Keratinocyte (primary cell): ENCODE results near the gene TPSAB1. TPM values are rescaled to one million over a fixed set of nuclear protein-coding genes. Genes with fewer than 3 reads are reported as not detected.

Source experiments
- DNase-seq: peaks from one replicate; pipeline ENCODE4 v3.0.0-alpha.2; 2011; ENCODE audit warnings: low read depth, missing footprints, low spot score
- FAIRE-seq: peaks from 2 replicates; lab custom pipeline; 2011; peaks lifted over from hg19 to GRCh38; lab: Jason Lieb, UNC
- H2AFZ ChIP-seq: 2 replicates; pipeline ENCODE4 v1.6.0; 2012; ENCODE audit warnings: low read length, control low read depth, inconsistent platforms; ENCODE audit not compliant: control insufficient read depth
- H3K27ac ChIP-seq: 2 replicates; pipeline ENCODE4 v1.5.1; 2011; ENCODE audit warnings: low read length; ENCODE audit not compliant: control insufficient read depth, insufficient read depth
- H3K27me3 ChIP-seq: 3 replicates; pipeline ENCODE4 v1.6.0; 2011; ENCODE audit warnings: low read length; ENCODE audit not compliant: control insufficient read depth, insufficient read depth; ENCODE audit errors: extremely low read depth
- H3K36me3 ChIP-seq, 2 experiments: 2 replicates in 1 of 2; 3 replicates in 1 of 2; pipeline ENCODE4 v1.5.1; 2011; ENCODE audit warnings: low read length in 2 of 2, mild to moderate bottlenecking in 1 of 2; ENCODE audit not compliant: control insufficient read depth in 2 of 2, insufficient read depth in 2 of 2; ENCODE audit errors: extremely low read depth in 1 of 2
- H3K4me1 ChIP-seq: 3 replicates; pipeline ENCODE4 v1.5.1; 2011; ENCODE audit warnings: low read length; ENCODE audit not compliant: control insufficient read depth, insufficient read depth; ENCODE audit errors: extremely low read depth
- H3K4me2 ChIP-seq: 3 replicates; pipeline ENCODE4 v1.6.0; 2011; ENCODE audit warnings: low read depth, low read length; ENCODE audit not compliant: control insufficient read depth, insufficient read depth; ENCODE audit errors: extremely low read depth
- H3K4me3 ChIP-seq, 3 experiments: fragments of 200-600 bp in 1 of 3; sonication (generic) in 1 of 3; 2 replicates in 2 of 3; 3 replicates in 1 of 3; pipeline ENCODE4 v1.5.1; 2011 to 2016; ENCODE audit warnings: low read length in 3 of 3, mild to moderate bottlenecking in 3 of 3, control low read depth in 2 of 3, inconsistent platforms in 1 of 3, low read depth in 1 of 3, mixed read lengths in 1 of 3, mixed run types in 1 of 3, moderate library complexity in 1 of 3; ENCODE audit not compliant: control insufficient read depth in 2 of 3, insufficient read depth in 2 of 3; ENCODE audit errors: extremely low read depth in 1 of 3
- H3K79me2 ChIP-seq: 2 replicates; pipeline ENCODE4 v1.6.0; 2012; ENCODE audit warnings: low read length; ENCODE audit not compliant: control insufficient read depth, insufficient read depth
- H3K9ac ChIP-seq: 3 replicates; pipeline ENCODE4 v1.6.0; 2011; ENCODE audit warnings: low read length; ENCODE audit not compliant: control insufficient read depth, insufficient read depth; ENCODE audit errors: extremely low read depth
- H3K9me1 ChIP-seq: 3 replicates; pipeline ENCODE4 v1.6.0; 2011; ENCODE audit warnings: low read length; ENCODE audit not compliant: control insufficient read depth, insufficient read depth; ENCODE audit errors: extremely low read depth
- H3K9me3 ChIP-seq: 2 replicates; pipeline ENCODE4 v1.5.1; 2012; ENCODE audit warnings: low read depth, low read length; ENCODE audit not compliant: control insufficient read depth
- H4K20me1 ChIP-seq: 3 replicates; pipeline ENCODE4 v1.6.0; 2011; ENCODE audit warnings: low read length; ENCODE audit not compliant: control insufficient read depth, insufficient read depth; ENCODE audit errors: extremely low read depth
- CTCF ChIP-seq, 3 experiments: IDR thresholded peaks in 1 of 3; conservative IDR thresholded peaks in 1 of 3; optimal IDR thresholded peaks in 1 of 3; 2 replicates in 2 of 3; 3 replicates in 1 of 3; pipeline versions ENCODE3 to v1.5.1; 2011; ENCODE audit warnings: low read length in 3 of 3, mild to moderate bottlenecking in 3 of 3, moderate library complexity in 2 of 3, control low read depth in 1 of 3, inconsistent platforms in 1 of 3; ENCODE audit not compliant: insufficient read depth in 2 of 3; ENCODE audit errors: extremely low read depth in 1 of 3
- EZH2 ChIP-seq: IDR thresholded peaks from one replicate; pipeline ENCODE4 v1.6.1; 2012; ENCODE audit warnings: inconsistent platforms, mild to moderate bottlenecking, low read length, moderate library complexity
- dilution Hi-C: fragments of 300-500 bp; cut with MboI; formaldehyde crosslinking; loops from one replicate; pipeline ENCODE4 v1.7.0; 2020; ENCODE audit warnings: low sequenced_read_pairs; ENCODE audit not compliant: extremely low pct_ligation_motif_present
- polyA plus RNA-seq, 5 experiments: library from polyadenylated mRNA; depleted of rRNA in 3 of 5; stranded (reverse) in 3 of 5; stranded (forward) in 1 of 5; unstranded in 1 of 5; fragments of >200 nt; gene quantifications; 1 replicate in 1 of 5; 2 replicates in 3 of 5; 3 replicates in 1 of 5; pipeline versions ENCODE4 v1.2.1 to v1.2.3, GENCODE V29; 2011 to 2012; ENCODE audit warnings: missing spikeins in 2 of 5, low read depth in 1 of 5, low replicate concordance in 1 of 5

The TPSAB1 gene
- polyA plus RNA-seq, 1 donor (not counting 4 experiments of a cell fraction or from before 2014, with no cell fraction given) = not detected

GRCh38 chr16:1220841-1221627 lies 19.5 kb upstream of the TPSAB1 start:
- H2AFZ ChIP-seq = no peak overlapping the region
- dilution Hi-C loops = no loop called here
- H3K27me3 ChIP-seq = peaks cover 5% of the 10 kb centered on the region
- no peaks in the 10 kb centered on the region for H3K9me1 ChIP-seq
- no peaks in the 10 kb centered on the region for H3K36me3 ChIP-seq
- no peak for FAIRE-seq
- H3K9ac ChIP-seq = no peak overlapping the region
- TF ChIP-seq EZH2 (no peak), CTCF (optimal IDR thresholded peaks at IDR 0.05 in 1 of 3, IDR thresholded peaks at IDR 0.05 in 1 of 3, conservative IDR thresholded peaks at IDR 0.05 in 1 of 3; ENCODE audit: extremely low read depth in 1 of 3, insufficient read depth in 2 of 3, low read length in 3 of 3) (no peak)
- no peaks in the 10 kb centered on the region for H3K79me2 ChIP-seq
- no peaks in the 10 kb centered on the region for H3K9me3 ChIP-seq
- no peak overlapping the region for H3K4me2 ChIP-seq
- no peaks in the 10 kb centered on the region for H3K4me1 ChIP-seq
- DNase-seq = no peak
- H4K20me1 ChIP-seq = no peaks in the 10 kb centered on the region
- no peak overlapping the region for H3K27ac ChIP-seq
- no peak overlapping the region for H3K4me3 ChIP-seq

GRCh38 chr16:1221628-1222552 lies 18.6 kb upstream of the TPSAB1 start:
- Histone ChIP-seq H3K27me3 (peaks cover 5% of the 10 kb centered on the region), H3K4me3 (no peak overlapping the region), H4K20me1 (no peaks in the 10 kb centered on the region), H2AFZ (no peak overlapping the region), H3K79me2 (no peaks in the 10 kb centered on the region), H3K4me2 (no peak overlapping the region), H3K27ac (no peak overlapping the region), H3K36me3 (no peaks in the 10 kb centered on the region), H3K9me1 (no peaks in the 10 kb centered on the region), H3K4me1 (no peaks in the 10 kb centered on the region), H3K9ac (no peak overlapping the region), H3K9me3 (no peaks in the 10 kb centered on the region)
- TF ChIP-seq CTCF (optimal IDR thresholded peaks at IDR 0.05 in 1 of 3, IDR thresholded peaks at IDR 0.05 in 1 of 3, conservative IDR thresholded peaks at IDR 0.05 in 1 of 3; ENCODE audit: extremely low read depth in 1 of 3, insufficient read depth in 2 of 3, low read length in 3 of 3) (no peak), EZH2 (no peak)
- no peak for FAIRE-seq
- dilution Hi-C loops = no loop called here
- no peak for DNase-seq
